Kidney epithelial cell (primary cell): Measurements from ENCODE around the gene RIF1. TPM values are rescaled to one million over a fixed set of nuclear protein-coding genes. Genes with fewer than 3 reads are reported as not detected.

ENCODE experiments used
- DNase-seq: peaks from one replicate; pipeline ENCODE4 v3.0.0-alpha.2; 2010; ENCODE audit warnings: low read depth
- H3K27me3 ChIP-seq: 2 replicates; pipeline ENCODE4 v1.6.0; 2011; ENCODE audit warnings: low read length; ENCODE audit not compliant: control insufficient read depth, insufficient read depth
- H3K36me3 ChIP-seq: 2 replicates; pipeline ENCODE4 v1.5.1; 2011; ENCODE audit warnings: low read length; ENCODE audit not compliant: control insufficient read depth, insufficient read depth
- H3K4me3 ChIP-seq: 2 replicates; pipeline ENCODE4 v1.5.1; 2011; ENCODE audit warnings: low read depth, mild to moderate bottlenecking, control low read depth, low read length
- total RNA-seq: library from RNA; depleted of rRNA; stranded (reverse); fragments of >200 nt; gene quantifications from 2 replicates; pipeline ENCODE4 v1.2.3, GENCODE V29; 2015
- TF ChIP-seq, protein P1 (sequence below): IDR thresholded peaks from 2 replicates; pipeline ENCODE4 v1.5.1; 2011; ENCODE audit warnings: mild to moderate bottlenecking, moderate library complexity, low read length, control low read depth, inconsistent platforms; ENCODE audit not compliant: insufficient read depth, poor library complexity, severe bottlenecking

The RIF1 gene
- total RNA-seq, 1 donor from 2014 or later: 26.6 TPM

DNA sequence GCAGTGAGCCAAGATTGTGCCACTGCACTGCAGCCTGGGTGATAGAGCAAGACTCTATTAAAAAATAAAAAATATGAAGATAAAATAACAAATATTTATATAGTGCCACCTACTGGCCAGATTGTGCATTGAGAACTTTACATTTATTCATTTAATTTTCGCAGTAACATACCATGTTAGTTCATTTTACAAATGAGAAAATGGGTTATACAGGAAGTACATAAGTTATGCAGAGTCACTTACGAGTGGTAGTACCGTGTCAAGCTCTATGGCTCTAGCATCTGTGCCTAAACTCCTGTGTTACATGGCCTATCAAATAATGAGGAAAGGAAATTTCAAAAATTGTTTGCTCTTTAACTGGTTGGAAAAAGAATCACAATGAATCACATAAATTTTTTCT lies 27.9 kb downstream of the RIF1 start:
- H3K36me3 ChIP-seq: no peaks in the 10 kb centered on the region
- no peaks in the 10 kb centered on the region for H3K27me3 ChIP-seq
- no peak overlapping the region for H3K4me3 ChIP-seq
- TF ChIP-seq, protein P1, sequence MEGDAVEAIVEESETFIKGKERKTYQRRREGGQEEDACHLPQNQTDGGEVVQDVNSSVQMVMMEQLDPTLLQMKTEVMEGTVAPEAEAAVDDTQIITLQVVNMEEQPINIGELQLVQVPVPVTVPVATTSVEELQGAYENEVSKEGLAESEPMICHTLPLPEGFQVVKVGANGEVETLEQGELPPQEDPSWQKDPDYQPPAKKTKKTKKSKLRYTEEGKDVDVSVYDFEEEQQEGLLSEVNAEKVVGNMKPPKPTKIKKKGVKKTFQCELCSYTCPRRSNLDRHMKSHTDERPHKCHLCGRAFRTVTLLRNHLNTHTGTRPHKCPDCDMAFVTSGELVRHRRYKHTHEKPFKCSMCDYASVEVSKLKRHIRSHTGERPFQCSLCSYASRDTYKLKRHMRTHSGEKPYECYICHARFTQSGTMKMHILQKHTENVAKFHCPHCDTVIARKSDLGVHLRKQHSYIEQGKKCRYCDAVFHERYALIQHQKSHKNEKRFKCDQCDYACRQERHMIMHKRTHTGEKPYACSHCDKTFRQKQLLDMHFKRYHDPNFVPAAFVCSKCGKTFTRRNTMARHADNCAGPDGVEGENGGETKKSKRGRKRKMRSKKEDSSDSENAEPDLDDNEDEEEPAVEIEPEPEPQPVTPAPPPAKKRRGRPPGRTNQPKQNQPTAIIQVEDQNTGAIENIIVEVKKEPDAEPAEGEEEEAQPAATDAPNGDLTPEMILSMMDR: peak; percentile 22
- no peak for DNase-seq

DNA sequence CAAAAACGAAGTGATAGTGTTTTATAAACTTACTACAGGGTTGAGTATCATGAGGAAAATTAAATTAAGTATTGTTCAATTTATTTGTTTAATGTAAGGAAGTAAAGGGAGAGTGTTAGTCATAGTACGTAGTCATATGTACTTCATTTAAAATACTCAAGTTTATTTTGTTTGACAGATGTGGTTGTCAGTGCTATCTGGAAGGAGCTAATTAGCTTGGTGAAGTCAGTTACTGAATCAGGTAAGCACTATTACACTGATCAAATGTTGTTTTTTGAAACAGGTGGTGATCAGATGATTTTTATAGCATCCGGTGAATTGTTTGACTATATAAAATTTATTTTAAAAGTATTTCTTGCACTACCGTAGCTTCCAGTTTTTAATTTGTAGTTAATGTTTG lies 28.8 kb downstream of the RIF1 start:
- H3K27me3 ChIP-seq: no peaks in the 10 kb centered on the region
- DNase-seq: no peak
- H3K36me3 ChIP-seq: no peaks in the 10 kb centered on the region
- TF ChIP-seq, protein P1: no peak
- H3K4me3 ChIP-seq: no peak overlapping the region

DNA sequence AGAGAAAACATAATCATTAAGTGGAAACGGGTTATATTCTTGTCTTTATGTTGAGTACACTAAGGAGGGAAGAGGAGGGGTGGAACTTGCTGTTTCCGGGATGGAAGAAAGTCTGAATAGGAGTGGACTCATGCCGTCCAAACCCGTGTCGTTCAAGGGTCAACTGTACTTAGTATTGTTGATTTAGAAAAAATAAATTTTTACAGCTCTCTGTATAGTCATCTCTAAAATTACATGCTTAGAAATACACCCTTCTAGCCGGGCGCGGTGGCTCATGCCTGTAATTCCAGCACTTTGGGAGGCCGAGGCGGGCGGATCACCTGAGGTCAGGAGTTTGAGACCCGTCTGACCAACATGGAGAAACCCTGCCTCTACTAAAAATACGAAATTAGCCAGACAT lies 29.4 kb downstream of the RIF1 start:
- Histone ChIP-seq H3K4me3 (no peak overlapping the region), H3K36me3 (no peaks in the 10 kb centered on the region), H3K27me3 (no peaks in the 10 kb centered on the region)
- TF ChIP-seq, protein P1: no peak
- no peak for DNase-seq

DNA sequence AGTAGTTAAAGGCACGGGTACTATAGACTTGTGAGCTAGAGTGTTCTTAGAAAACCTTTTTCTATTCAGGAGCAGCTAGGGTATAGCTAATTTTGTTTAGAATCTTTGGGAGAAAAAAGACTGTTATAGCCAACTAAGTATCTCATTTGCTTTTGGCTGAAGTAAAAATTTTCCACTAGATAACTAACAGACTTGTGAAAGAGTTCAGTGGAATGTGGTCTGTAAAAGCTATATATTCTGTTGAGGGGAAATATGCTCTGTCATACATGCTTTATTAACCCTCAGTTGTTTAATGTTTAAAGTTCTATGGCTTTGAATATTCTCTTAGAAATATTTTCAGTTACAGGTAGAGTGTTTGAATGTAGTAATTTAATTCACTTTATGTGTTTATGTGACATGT lies 49.7 kb downstream of the RIF1 start:
- H3K27me3 ChIP-seq: no peaks in the 10 kb centered on the region
- no peak overlapping the region for H3K4me3 ChIP-seq
- DNase-seq: no peak
- peaks cover 1% of the 10 kb centered on the region for H3K36me3 ChIP-seq
- TF ChIP-seq, protein P1: no peak

DNA sequence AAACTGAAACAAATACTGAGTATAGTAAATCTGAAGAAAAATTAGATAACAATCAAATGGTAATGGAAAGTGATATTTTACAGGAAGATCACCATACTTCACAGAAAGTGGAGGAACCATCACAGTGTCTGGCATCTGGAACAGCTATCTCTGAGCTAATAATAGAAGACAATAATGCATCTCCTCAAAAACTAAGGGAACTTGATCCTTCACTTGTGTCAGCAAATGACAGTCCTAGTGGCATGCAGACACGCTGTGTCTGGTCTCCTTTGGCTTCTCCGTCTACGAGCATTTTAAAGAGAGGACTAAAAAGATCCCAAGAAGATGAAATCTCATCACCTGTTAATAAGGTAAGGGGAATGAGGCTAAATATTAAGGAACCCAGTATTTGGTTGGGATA lies 56.1 kb downstream of the RIF1 start:
- H3K4me3 ChIP-seq: no peak overlapping the region
- no peaks in the 10 kb centered on the region for H3K36me3 ChIP-seq
- no peak for DNase-seq
- no peaks in the 10 kb centered on the region for H3K27me3 ChIP-seq
- TF ChIP-seq, protein P1: no peak

DNA sequence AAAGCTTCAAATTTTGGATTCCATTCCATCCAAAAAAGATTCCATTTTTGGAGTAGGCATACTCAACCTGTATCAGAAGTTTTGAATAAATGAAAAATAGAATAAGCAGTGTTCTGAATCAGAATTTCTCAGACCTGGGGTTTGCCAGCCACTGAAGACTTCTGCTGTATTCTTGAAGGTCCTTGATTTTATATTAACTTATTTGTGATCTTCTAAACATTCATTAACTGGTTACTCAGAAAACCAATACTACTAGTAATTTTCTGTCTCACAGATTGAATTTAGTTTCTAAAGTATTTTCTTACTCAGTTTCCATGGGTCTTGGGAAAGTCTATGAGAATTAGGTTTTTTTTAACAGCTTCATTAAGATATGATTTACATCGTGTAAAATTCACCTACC lies 60.9 kb downstream of the RIF1 start:
- H3K36me3 ChIP-seq: no peaks in the 10 kb centered on the region
- TF ChIP-seq, protein P1: no peak
- H3K4me3 ChIP-seq: no peak overlapping the region
- H3K27me3 ChIP-seq: no peaks in the 10 kb centered on the region
- no peak for DNase-seq
